Suprapubic skin (tissue), 3 donors: ENCODE data around the gene KCNJ8.

Source experiments
- POLR2AphosphoS5 ChIP-seq, 3 donors: sonication (generic); formaldehyde crosslinking; IDR thresholded peaks; one replicate each; pipeline ENCODE4 v1.6.1; 2017; ENCODE audit warnings: antibody characterized with exemption in 3 of 3
- TF ChIP-seq, protein P1 (sequence below), 2 donors: fragments of 200-600 bp in 1 of 2; fragments of 450-650 bp in 1 of 2; sonication (generic) in 1 of 2; IDR thresholded peaks; one replicate each; pipeline ENCODE4 v1.5.1; 2016 to 2019; ENCODE audit warnings: antibody characterized with exemption in 2 of 2, mild to moderate bottlenecking in 1 of 2, moderate library complexity in 1 of 2

DNA sequence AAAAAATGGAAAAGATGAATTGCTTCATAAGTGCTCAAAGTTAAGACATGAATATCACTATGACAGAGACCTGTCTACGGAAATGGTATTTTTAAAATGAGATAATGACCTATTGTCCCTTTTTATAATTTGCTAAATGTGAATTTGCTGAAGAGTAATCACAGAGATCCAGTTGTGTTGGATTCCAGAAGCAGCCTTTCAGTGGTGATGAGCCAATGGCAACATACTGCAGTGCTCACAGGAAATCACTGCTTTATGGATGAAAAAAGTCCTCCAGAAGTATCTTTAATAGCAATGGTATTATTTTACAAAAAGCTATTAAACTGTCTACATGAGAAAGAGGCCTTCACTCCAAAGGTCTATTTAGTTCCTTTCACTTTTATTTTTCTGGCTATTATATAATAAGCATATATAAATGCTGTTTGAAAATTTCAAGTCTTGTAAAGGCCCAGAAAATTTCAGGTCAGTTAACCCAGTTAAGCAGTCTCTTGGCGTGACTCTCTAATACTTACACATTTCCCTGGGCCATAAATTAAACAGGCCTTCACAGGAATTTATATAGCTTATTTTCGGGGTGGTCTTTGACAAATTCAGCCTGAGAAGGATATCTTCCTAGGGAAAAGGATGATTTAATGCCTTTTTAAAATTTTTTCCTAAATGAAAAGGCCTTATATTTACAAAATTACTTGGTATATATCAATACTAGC lies 55.4 kb downstream of the KCNJ8 start:
- TF ChIP-seq, protein P1, sequence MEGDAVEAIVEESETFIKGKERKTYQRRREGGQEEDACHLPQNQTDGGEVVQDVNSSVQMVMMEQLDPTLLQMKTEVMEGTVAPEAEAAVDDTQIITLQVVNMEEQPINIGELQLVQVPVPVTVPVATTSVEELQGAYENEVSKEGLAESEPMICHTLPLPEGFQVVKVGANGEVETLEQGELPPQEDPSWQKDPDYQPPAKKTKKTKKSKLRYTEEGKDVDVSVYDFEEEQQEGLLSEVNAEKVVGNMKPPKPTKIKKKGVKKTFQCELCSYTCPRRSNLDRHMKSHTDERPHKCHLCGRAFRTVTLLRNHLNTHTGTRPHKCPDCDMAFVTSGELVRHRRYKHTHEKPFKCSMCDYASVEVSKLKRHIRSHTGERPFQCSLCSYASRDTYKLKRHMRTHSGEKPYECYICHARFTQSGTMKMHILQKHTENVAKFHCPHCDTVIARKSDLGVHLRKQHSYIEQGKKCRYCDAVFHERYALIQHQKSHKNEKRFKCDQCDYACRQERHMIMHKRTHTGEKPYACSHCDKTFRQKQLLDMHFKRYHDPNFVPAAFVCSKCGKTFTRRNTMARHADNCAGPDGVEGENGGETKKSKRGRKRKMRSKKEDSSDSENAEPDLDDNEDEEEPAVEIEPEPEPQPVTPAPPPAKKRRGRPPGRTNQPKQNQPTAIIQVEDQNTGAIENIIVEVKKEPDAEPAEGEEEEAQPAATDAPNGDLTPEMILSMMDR (IDR thresholded peaks at IDR 0.05): no peak
- TF ChIP-seq POLR2AphosphoS5 (IDR thresholded peaks at IDR 0.05): no peak
